ENCODE data around the gene MACROD2.

The MACROD2 gene

GRCh38 chr20:15289337-15289736 is 1294.0 kb downstream of the MACROD2 start:
- no peak overlapping the region for H3K27ac ChIP-seq
- TF ChIP-seq CTCF (conservative IDR thresholded peaks at IDR 0.05): no peak
- TF ChIP-seq ZFX (IDR thresholded peaks at IDR 0.05): no peak

GRCh38 chr20:15292405-15292804 is 1297.1 kb downstream of the MACROD2 start:
- TF ChIP-seq CTCF (conservative IDR thresholded peaks at IDR 0.05) (no peak), ZFX (IDR thresholded peaks at IDR 0.05) (no peak)
- no peak overlapping the region for H3K27ac ChIP-seq

- TF ChIP-seq ZFX (IDR thresholded peaks at IDR 0.05) (no peak), CTCF (conservative IDR thresholded peaks at IDR 0.05) (no peak)
- H3K27ac ChIP-seq: no peak overlapping the region
Observed at GRCh38 chr20:15296422-15296821, 1301.1 kb downstream of the MACROD2 start.

- H3K27ac ChIP-seq: no peak overlapping the region
- no peak for TF ChIP-seq ZFX (IDR thresholded peaks at IDR 0.05)
- TF ChIP-seq CTCF (conservative IDR thresholded peaks at IDR 0.05): no peak
Observed at GRCh38 chr20:15297059-15297875, 1302.0 kb downstream of the MACROD2 start.

GRCh38 chr20:15302075-15302474 is 1306.8 kb downstream of the MACROD2 start:
- TF ChIP-seq CTCF (conservative IDR thresholded peaks at IDR 0.05): no peak
- no peak for TF ChIP-seq ZFX (IDR thresholded peaks at IDR 0.05)
- no peak overlapping the region for H3K27ac ChIP-seq

GRCh38 chr20:15310361-15310760 is 1315.0 kb downstream of the MACROD2 start:
- H3K27ac ChIP-seq: no peak overlapping the region
- TF ChIP-seq ZFX (IDR thresholded peaks at IDR 0.05): no peak
- TF ChIP-seq CTCF (conservative IDR thresholded peaks at IDR 0.05): no peak

- H3K27ac ChIP-seq: no peak overlapping the region
- TF ChIP-seq CTCF (conservative IDR thresholded peaks at IDR 0.05) (no peak), ZFX (IDR thresholded peaks at IDR 0.05) (no peak)
Observed at GRCh38 chr20:15316556-15316955, 1321.2 kb downstream of the MACROD2 start.
